Subcutaneous adipose tissue (tissue), 4 donors: Measurements from ENCODE around the gene MYH16. TPM values are rescaled to one million over a fixed set of nuclear protein-coding genes. Genes with fewer than 3 reads are reported as not detected.

Experiments used
- total RNA-seq, 4 donors: library from RNA; depleted of rRNA; stranded (reverse); fragments of >200 nt; gene quantifications; one replicate each; pipeline ENCODE4 v1.1.0, GENCODE V29; 2016
- TF ChIP-seq, protein P1 (sequence below): fragments of 450-650 bp; IDR thresholded peaks from one replicate; pipeline ENCODE4 v1.5.1; 2016; ENCODE audit warnings: low read depth, mild to moderate bottlenecking, control low read depth, antibody characterized with exemption, moderate library complexity

Gene MYH16
- total RNA-seq, 4 donors from 2014 or later: not detected

DNA sequence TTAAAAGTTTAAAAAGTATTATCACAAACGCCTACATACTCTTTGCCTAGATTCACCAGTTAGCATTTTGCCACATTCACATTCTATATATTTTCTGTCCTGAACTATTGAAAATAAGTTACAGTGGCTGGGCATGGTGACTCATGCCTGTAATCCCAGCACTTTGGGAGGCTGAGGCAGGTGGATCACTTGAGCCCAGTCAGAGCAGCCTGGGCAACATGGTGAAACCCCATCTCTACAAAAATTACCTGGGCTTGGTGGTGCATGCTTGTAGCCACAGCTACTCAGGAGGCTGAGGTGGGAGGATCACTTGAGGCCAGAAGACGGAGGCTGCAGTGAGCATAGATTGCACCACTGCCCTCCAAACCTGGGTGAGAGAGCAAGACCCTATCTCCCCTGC lies 58.4 kb downstream of the MYH16 start:
- TF ChIP-seq, protein P1, sequence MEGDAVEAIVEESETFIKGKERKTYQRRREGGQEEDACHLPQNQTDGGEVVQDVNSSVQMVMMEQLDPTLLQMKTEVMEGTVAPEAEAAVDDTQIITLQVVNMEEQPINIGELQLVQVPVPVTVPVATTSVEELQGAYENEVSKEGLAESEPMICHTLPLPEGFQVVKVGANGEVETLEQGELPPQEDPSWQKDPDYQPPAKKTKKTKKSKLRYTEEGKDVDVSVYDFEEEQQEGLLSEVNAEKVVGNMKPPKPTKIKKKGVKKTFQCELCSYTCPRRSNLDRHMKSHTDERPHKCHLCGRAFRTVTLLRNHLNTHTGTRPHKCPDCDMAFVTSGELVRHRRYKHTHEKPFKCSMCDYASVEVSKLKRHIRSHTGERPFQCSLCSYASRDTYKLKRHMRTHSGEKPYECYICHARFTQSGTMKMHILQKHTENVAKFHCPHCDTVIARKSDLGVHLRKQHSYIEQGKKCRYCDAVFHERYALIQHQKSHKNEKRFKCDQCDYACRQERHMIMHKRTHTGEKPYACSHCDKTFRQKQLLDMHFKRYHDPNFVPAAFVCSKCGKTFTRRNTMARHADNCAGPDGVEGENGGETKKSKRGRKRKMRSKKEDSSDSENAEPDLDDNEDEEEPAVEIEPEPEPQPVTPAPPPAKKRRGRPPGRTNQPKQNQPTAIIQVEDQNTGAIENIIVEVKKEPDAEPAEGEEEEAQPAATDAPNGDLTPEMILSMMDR: no peak

DNA sequence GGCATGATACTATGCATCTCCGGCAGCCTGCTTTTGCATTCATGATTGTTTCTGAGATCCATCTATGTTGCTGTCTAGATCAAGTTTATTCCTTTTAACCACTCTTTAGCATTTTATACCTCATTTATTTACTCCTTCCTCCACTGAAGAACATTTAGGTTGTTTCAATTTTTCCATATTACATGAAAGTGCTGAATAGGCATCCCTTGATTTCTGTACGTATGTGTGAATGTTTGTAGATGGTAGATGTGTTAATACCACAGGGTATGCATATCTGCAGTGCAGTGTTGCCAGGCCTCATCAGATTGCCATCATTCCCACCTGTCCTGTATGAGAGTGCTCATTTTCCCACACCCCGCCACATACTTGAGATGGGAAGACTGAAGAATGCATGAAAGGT lies 67.0 kb downstream of the MYH16 start:
- TF ChIP-seq, protein P1: no peak

DNA sequence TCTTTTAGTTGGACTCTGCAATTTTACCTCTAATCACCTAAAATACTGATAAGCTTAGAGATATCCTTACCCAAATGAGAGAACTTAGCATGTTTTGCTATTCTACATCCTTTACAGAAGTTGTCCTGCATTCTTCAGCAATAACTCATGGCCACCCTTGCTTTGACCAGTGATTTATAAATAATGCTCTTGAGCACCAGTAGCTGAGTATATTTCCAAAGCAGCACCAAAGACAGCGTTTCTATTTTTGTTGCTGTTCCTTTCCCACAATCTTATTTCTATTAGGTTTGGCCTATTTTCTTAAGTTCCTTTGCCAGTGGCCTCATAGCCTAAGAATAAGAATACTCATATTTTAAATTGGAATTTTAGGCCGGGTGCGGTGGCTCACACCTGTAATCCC lies 68.0 kb downstream of the MYH16 start:
- TF ChIP-seq, protein P1: no peak

DNA sequence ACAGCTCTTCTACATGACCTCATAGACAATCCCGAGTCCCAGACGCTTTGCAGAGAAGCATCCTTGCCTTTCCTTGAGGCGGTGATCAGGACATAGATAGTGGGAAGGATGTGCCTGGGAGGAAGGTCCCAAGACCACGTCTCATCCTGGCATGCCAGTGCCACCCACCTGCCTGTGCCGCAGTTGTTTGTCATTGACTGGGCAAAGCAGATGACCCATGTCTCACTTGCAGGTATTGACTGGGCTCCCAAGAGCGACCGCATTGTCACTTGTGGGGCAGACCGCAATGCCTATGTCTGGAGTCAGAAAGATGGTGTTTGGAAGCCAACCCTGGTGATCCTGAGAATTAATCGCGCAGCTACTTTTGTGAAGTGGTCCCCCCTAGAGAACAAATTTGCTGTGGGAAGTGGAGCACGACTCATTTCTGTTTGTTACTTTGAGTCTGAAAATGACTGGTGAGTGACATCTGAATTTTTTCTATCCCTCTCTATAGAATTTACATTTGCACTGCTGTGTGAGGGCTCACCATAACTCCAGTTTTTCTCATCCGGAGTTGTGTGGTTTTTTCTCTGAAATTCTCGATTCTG lies 71.5 kb downstream of the MYH16 start:
- TF ChIP-seq, protein P1: no peak

DNA sequence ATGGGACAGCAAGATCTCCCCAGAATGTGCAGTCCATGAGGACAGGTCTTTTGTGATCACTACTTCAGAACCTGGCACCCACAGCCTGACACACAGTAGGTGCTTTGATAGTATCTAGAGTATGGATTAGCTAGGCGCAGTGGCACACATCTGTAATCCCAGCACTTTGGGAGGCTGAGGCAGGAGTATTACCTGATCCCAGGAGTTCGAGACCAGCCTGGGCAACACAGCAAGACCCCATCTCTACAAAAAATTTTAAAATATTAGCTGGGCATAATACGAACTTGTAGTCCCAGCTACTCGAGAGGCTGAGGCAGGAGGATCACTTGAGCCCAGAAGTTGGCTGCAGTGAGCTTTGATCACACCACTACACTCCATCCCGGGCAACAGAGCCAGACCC lies 79.6 kb downstream of the MYH16 start:
- TF ChIP-seq, protein P1: no peak

DNA sequence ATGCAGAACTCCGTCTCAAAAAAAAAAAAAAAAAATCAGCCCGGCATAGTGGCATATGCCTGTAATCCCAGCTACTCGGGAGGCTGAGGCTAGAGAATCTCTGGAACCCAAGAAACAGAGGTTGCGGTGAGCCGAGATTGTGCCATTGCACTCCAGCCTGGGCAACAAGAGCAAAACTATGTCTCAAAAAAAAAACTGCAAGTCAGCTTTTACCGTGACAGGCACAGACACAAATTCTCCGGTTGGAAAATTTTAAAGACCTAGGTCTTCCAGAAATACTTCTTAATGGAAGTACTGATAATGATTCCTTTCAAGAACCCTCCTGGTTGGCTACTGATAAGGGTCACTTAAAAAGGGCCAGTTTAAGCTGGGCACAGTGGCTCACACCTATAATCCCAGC lies 82.5 kb downstream of the MYH16 start:
- TF ChIP-seq, protein P1: no peak

DNA sequence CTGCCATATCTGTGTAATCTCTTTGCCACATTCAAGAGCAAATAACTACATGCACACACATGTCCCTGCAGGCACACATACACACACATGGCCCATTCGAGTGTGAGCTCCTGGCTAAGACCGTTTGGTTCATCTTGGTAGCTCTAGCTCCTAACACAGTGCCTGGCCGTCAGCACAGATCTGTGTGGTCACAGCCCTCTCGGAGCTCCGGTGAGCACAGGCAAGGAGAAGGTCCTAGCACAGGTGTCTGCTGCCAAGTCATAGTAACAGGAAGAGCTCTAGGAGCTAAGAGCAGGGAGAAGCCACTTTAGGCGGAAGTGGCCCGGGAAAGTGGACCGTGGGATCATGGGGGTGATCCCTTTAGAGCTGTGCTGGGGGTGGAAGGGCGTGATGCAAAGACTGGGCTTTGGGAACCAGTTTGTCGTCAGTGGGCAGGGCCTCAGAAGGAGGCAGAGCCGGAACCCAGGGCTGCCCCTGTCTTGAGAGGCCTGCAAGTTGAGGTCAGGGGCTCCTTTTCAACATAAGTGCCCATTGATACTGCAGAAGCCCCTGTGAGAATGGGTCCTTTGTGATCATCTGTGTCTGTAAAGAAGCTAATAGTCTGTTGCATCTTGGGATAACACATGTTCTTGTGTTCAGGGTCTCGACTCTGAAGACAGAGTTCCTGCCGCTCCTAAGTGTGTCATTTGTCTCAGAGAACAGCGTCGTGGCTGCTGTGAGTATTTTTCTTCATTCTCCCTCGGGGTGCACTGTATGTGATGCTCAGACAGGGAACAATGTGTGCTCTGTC lies 85.3 kb downstream of the MYH16 start:
- TF ChIP-seq, protein P1: no peak
